Fibroblast of lung (primary cell): ENCODE results near the gene NTPCR. TPM values are rescaled to one million over a fixed set of nuclear protein-coding genes. Genes with fewer than 3 reads are reported as not detected.
A peak's percentile ranks its signal among the peaks of the same experiment; 100 is the strongest.

ENCODE experiments used
- DNase-seq, 2 donors: peaks; one replicate each; pipeline versions ENCODE4 v3.0.0 to v3.0.0-alpha.2; 2010; ENCODE audit warnings: low read depth in 2 of 2
- H2AFZ ChIP-seq: 2 replicates; pipeline ENCODE4 v1.5.1; 2012; ENCODE audit warnings: low read length, control low read depth, inconsistent platforms
- H3K27ac ChIP-seq: 2 replicates; pipeline ENCODE4 v1.5.1; 2011; ENCODE audit warnings: low read length, control low read depth; ENCODE audit not compliant: insufficient read depth
- H3K27me3 ChIP-seq: 2 replicates; pipeline ENCODE4 v1.5.1; 2011; ENCODE audit warnings: mild to moderate bottlenecking, low read length; ENCODE audit not compliant: control insufficient read depth, insufficient read depth
- H3K36me3 ChIP-seq: 2 replicates; pipeline ENCODE4 v1.5.1; 2011; ENCODE audit warnings: low read length; ENCODE audit not compliant: control insufficient read depth, insufficient read depth
- H3K4me1 ChIP-seq: 2 replicates; pipeline ENCODE4 v1.5.1; 2011; ENCODE audit warnings: low read length; ENCODE audit not compliant: control insufficient read depth, insufficient read depth; ENCODE audit errors: extremely low read depth
- H3K4me2 ChIP-seq: 2 replicates; pipeline ENCODE4 v1.5.1; 2011; ENCODE audit warnings: low read length, control low read depth; ENCODE audit not compliant: insufficient read depth; ENCODE audit errors: extremely low read depth
- H3K4me3 ChIP-seq, 4 experiments: fragments of 200-600 bp in 1 of 4; sonication (generic) in 1 of 4; replicated peaks in 1 of 4; 2 replicates each; pipeline ENCODE4 v1.5.1; 2011 to 2016; ENCODE audit warnings: low read length in 4 of 4, low read depth in 3 of 4, mild to moderate bottlenecking in 3 of 4, control low read depth in 2 of 4, inconsistent platforms in 1 of 4, mixed read lengths in 1 of 4; ENCODE audit not compliant: insufficient read depth in 1 of 4; ENCODE audit errors: control extremely low read depth in 1 of 4
- H3K79me2 ChIP-seq: 2 replicates; pipeline ENCODE4 v1.5.1; 2012; ENCODE audit warnings: mild to moderate bottlenecking, low read length, inconsistent platforms; ENCODE audit not compliant: control insufficient read depth, insufficient read depth
- H3K9ac ChIP-seq: 2 replicates; pipeline ENCODE4 v1.5.1; 2011; ENCODE audit warnings: mild to moderate bottlenecking, low read length, control low read depth; ENCODE audit not compliant: insufficient read depth
- H3K9me3 ChIP-seq: 2 replicates; pipeline ENCODE4 v1.5.1; 2012; ENCODE audit warnings: low read depth, low read length; ENCODE audit not compliant: control insufficient read depth, insufficient read depth
- H4K20me1 ChIP-seq: 2 replicates; pipeline ENCODE4 v1.5.1; 2011; ENCODE audit warnings: low read length; ENCODE audit not compliant: control insufficient read depth, insufficient read depth; ENCODE audit errors: extremely low read depth
- CTCF ChIP-seq, 2 donors: IDR thresholded peaks in 1 of 2; conservative IDR thresholded peaks in 1 of 2; 1 replicate in 1 of 2; 2 replicates in 1 of 2; pipeline ENCODE4 v1.5.1; 2011 to 2012; ENCODE audit warnings: low read length in 2 of 2, control low read depth in 1 of 2, inconsistent platforms in 1 of 2, low read depth in 1 of 2, mild to moderate bottlenecking in 1 of 2
- EZH2 ChIP-seq: IDR thresholded peaks from 2 replicates; pipeline ENCODE4 v1.5.1; 2012; ENCODE audit warnings: low read length, control low read depth, mild to moderate bottlenecking; ENCODE audit errors: missing control alignments
- polyA plus RNA-seq, 2 donors: library from polyadenylated mRNA; depleted of rRNA in 1 of 2; stranded (reverse) in 1 of 2; unstranded in 1 of 2; fragments of >200 nt; gene quantifications; 2 replicates each; pipeline ENCODE4 v1.2.1, GENCODE V29; 2011 to 2012; ENCODE audit warnings: missing spikeins in 1 of 2
- total RNA-seq: library from RNA; depleted of rRNA; stranded (reverse); fragments of >200 nt; gene quantifications from 2 replicates; pipeline ENCODE4 v1.2.1, GENCODE V29; 2014

The NTPCR gene
- total and polyA plus RNA-seq, 2 donors (not counting 1 experiment from before 2014, with no cell fraction given), result 23.0 to 27.9 TPM

GRCh38 chr1:232932486-232933425, 17.7 kb upstream of the NTPCR start:
- Histone ChIP-seq H3K4me1 (no peaks in the 10 kb centered on the region), H3K27me3 (no peaks in the 10 kb centered on the region), H3K4me3 (no peak overlapping the region), H3K9me3 (no peaks in the 10 kb centered on the region), H2AFZ (no peak overlapping the region), H3K9ac (no peak overlapping the region), H3K36me3 (no peaks in the 10 kb centered on the region), H3K79me2 (no peaks in the 10 kb centered on the region), H4K20me1 (no peaks in the 10 kb centered on the region), H3K27ac (no peak overlapping the region), H3K4me2 (no peak overlapping the region)
- DNase-seq, result no peak
- TF ChIP-seq EZH2, result no peak
- no peak for TF ChIP-seq CTCF (conservative IDR thresholded peaks at IDR 0.05 in 1 of 2, IDR thresholded peaks at IDR 0.05 in 1 of 2; ENCODE audit: low read depth in 1 of 2, low read length in 2 of 2)

- no peaks in the 10 kb centered on the region for H3K36me3 ChIP-seq
- H3K27me3 ChIP-seq, result no peaks in the 10 kb centered on the region
- no peak overlapping the region for H3K4me2 ChIP-seq
- no peak for DNase-seq
- no peaks in the 10 kb centered on the region for H3K79me2 ChIP-seq
- no peak overlapping the region for H3K27ac ChIP-seq
- H3K4me3 ChIP-seq, result no peak overlapping the region
- TF ChIP-seq CTCF (conservative IDR thresholded peaks at IDR 0.05 in 1 of 2, IDR thresholded peaks at IDR 0.05 in 1 of 2; ENCODE audit: low read depth in 1 of 2, low read length in 2 of 2) (no peak), EZH2 (no peak)
- no peak overlapping the region for H2AFZ ChIP-seq
- no peaks in the 10 kb centered on the region for H3K9me3 ChIP-seq
- H3K9ac ChIP-seq, result no peak overlapping the region
- no peaks in the 10 kb centered on the region for H3K4me1 ChIP-seq
- no peaks in the 10 kb centered on the region for H4K20me1 ChIP-seq
Observed at GRCh38 chr1:232936941-232937340, 13.5 kb upstream of the NTPCR start.

GRCh38 chr1:232937741-232938375, 12.6 kb upstream of the NTPCR start:
- peak in 1 of 2 donors; percentile 49 for DNase-seq
- TF ChIP-seq CTCF (conservative IDR thresholded peaks at IDR 0.05 in 1 of 2, IDR thresholded peaks at IDR 0.05 in 1 of 2; ENCODE audit: low read depth in 1 of 2, low read length in 2 of 2) (no peak), EZH2 (no peak)
- Histone ChIP-seq H3K27ac (no peak overlapping the region), H2AFZ (peak overlapping the region; percentile 8), H3K79me2 (no peaks in the 10 kb centered on the region), H3K4me2 (no peak overlapping the region), H3K4me3 (no peak overlapping the region), H3K4me1 (no peaks in the 10 kb centered on the region), H3K27me3 (no peaks in the 10 kb centered on the region), H4K20me1 (no peaks in the 10 kb centered on the region), H3K9me3 (no peaks in the 10 kb centered on the region), H3K36me3 (no peaks in the 10 kb centered on the region), H3K9ac (no peak overlapping the region)
